Ectodermal cell (in vitro differentiated cells): ENCODE measurements around the gene HSD3B1.

Experiments
- H3K27ac ChIP-seq: 2 replicates; pipeline ENCODE4 v1.7.0; 2013; ENCODE audit warnings: mild to moderate bottlenecking, low read depth, low read length; ENCODE audit not compliant: insufficient read depth, poor library complexity, severe bottlenecking
- H3K27me3 ChIP-seq: 2 replicates; pipeline ENCODE4 v1.7.0; 2013; ENCODE audit warnings: mild to moderate bottlenecking, low read length; ENCODE audit not compliant: insufficient read depth, control insufficient read depth, poor library complexity, severe bottlenecking
- H3K36me3 ChIP-seq: one replicate; pipeline ENCODE4 v1.7.0; 2013; ENCODE audit warnings: low read length; ENCODE audit not compliant: control insufficient read depth, insufficient read depth
- H3K4me1 ChIP-seq: one replicate; pipeline ENCODE4 v1.7.0; 2013; ENCODE audit warnings: low read length; ENCODE audit not compliant: control insufficient read depth, insufficient read depth
- H3K4me3 ChIP-seq: 2 replicates; pipeline ENCODE4 v1.7.0; 2013; ENCODE audit warnings: low read depth, low read length, control low read depth; ENCODE audit not compliant: insufficient read depth
- H3K9me3 ChIP-seq: 2 replicates; pipeline ENCODE4 v1.7.0; 2013; ENCODE audit warnings: mild to moderate bottlenecking, low read length, moderate library complexity; ENCODE audit not compliant: control insufficient read depth
- WGBS, 2 experiments: methylation state at CpG; one replicate each; pipeline ENCODE4 v1.1.7; 2013; ENCODE audit warnings: missing lambda C conversion rate in 2 of 2; 5-methylcytosine and 5-hydroxymethylcytosine counted together

HSD3B1 gene

DNA sequence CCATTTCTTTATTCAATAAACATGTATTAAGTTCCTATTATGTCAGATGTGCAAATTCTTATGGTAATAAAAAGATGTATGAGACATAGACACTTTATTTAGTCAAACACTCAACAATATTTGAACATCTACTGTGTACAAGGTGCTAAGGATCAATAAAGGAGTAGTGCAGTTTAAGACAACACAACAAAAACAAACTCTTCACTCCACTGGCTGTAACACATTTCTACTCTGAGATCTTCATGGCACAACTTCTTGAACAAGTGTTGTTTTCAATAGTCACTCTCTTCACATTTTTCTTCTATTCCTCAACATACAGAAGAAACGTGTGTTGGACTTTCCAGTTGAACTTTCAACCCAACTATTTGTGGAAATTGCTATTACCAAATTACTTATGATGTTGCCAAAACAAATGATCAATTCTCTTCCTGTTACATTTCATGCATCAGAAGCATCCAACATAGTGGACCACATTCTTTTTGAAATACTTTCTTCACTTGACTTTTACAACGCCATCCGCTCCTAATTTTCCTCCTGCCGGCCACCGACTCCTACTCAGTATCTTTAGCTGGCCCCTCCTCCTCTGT is 25.4 kb downstream of the HSD3B1 start:
- H3K27ac ChIP-seq, result no peak overlapping the region
- H3K27me3 ChIP-seq, result no peaks in the 10 kb centered on the region
- H3K4me1 ChIP-seq, result no peaks in the 10 kb centered on the region
- no peak overlapping the region for H3K4me3 ChIP-seq
- H3K9me3 ChIP-seq, result no peaks in the 10 kb centered on the region
- no peaks in the 10 kb centered on the region for H3K36me3 ChIP-seq
- 74 to 76% methylated on average over 5 of the region's 5 CpGs for WGBS, 2 experiments

GRCh38 chr1:119535381-119535780 is 28.4 kb downstream of the HSD3B1 start:
- Histone ChIP-seq H3K27ac (no peak overlapping the region), H3K27me3 (no peaks in the 10 kb centered on the region), H3K4me1 (no peaks in the 10 kb centered on the region), H3K4me3 (no peak overlapping the region), H3K36me3 (no peaks in the 10 kb centered on the region), H3K9me3 (no peaks in the 10 kb centered on the region)
- 78 to 92% methylated on average over 1 of the region's 1 CpG for WGBS, 2 experiments

- Histone ChIP-seq H3K36me3 (no peaks in the 10 kb centered on the region), H3K4me1 (no peaks in the 10 kb centered on the region)
- WGBS, 2 experiments, result 90 to 94% methylated on average over 3 of the region's 3 CpGs
These were observed 31.0 kb downstream of the HSD3B1 start for GRCh38 chr1:119537966-119538365.

DNA sequence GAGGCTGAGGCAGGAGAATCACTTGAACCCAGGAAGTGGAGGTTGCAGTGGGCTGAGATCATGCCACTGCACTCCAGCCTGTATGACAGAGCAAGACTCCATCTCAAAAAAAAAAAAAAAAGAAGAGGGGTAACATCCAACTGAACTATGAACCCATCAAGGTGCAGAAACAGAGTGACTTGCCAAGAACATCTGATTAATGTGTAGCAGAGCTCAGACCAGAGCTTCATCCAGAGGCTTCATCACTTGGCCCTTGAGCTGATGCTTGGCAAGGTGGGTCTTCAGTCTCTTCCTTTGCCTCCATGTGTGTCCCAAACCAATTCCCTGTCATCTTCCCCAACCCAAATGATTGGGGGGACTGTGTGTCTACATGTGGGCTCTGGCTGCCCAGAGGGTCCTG is 32.6 kb downstream of the HSD3B1 start:
- no peak overlapping the region for H3K27ac ChIP-seq
- no peaks in the 10 kb centered on the region for H3K4me1 ChIP-seq
- no peak overlapping the region for H3K4me3 ChIP-seq
- H3K9me3 ChIP-seq, result no peaks in the 10 kb centered on the region
- no peaks in the 10 kb centered on the region for H3K36me3 ChIP-seq
- no peaks in the 10 kb centered on the region for H3K27me3 ChIP-seq

More at GRCh38 chr1:119537966-119538365, 31.0 kb downstream of the HSD3B1 start:
- no peak overlapping the region for H3K4me3 ChIP-seq
- H3K27me3 ChIP-seq, result no peaks in the 10 kb centered on the region
- no peak overlapping the region for H3K27ac ChIP-seq
- H3K9me3 ChIP-seq, result no peaks in the 10 kb centered on the region

DNA sequence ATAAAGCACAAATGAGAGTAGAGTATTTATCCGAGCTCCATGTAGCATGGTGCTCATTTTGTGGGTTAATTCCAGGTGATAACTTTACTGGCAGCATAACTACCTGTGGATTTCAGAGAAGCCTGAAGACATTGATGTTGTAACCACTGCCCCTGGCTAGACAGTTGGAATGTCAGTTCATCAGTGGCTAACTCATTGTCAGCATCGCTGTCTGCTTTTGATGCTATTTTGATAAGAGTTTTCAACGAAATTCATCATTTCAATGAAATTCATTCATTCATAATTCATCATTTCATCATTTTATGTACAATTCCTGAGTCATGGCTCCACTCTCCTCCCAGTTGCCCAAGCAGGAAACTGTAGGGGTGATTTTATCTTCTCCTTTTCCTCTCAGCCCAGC is 34.4 kb downstream of the HSD3B1 start:
- Histone ChIP-seq H3K36me3 (no peaks in the 10 kb centered on the region), H3K27me3 (no peaks in the 10 kb centered on the region), H3K9me3 (no peaks in the 10 kb centered on the region), H3K4me3 (no peak overlapping the region), H3K27ac (no peak overlapping the region), H3K4me1 (no peaks in the 10 kb centered on the region)
- WGBS, 2 experiments, result 93 to 96% methylated on average over 3 of the region's 3 CpGs

DNA sequence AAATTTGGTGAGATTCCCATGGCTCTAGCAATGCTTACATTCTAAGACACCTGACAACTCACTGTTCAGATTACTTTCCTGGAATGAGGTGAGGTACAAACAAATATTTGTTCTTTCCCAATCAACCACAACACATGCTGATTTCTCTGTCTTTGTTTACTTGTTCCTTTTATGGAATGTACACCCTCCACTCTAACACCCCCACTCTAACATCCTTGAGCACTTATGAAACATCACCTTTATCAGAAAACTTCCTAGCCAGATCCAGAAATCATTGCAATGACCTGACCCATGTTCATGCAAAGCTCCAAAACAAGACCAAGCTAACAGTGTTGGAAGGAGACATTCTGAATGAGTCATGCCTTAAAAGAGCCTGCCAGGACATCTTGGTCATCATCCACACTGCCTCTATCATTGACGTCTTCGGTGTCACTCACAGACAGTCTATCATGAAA is 35.5 kb downstream of the HSD3B1 start:
- 100% methylated on average over 2 of the region's 2 CpGs for WGBS, 2 experiments
- Histone ChIP-seq H3K4me3 (no peak overlapping the region), H3K27ac (no peak overlapping the region), H3K27me3 (no peaks in the 10 kb centered on the region), H3K9me3 (no peaks in the 10 kb centered on the region), H3K36me3 (no peaks in the 10 kb centered on the region), H3K4me1 (no peaks in the 10 kb centered on the region)

- no peaks in the 10 kb centered on the region for H3K4me1 ChIP-seq
- WGBS, 2 experiments, result 53 to 75% methylated on average over 1 of the region's 3 CpGs
- H3K27me3 ChIP-seq, result no peaks in the 10 kb centered on the region
- no peak overlapping the region for H3K27ac ChIP-seq
- H3K4me3 ChIP-seq, result no peak overlapping the region
- H3K9me3 ChIP-seq, result no peaks in the 10 kb centered on the region
- no peaks in the 10 kb centered on the region for H3K36me3 ChIP-seq
These were observed 37.3 kb downstream of the HSD3B1 start for GRCh38 chr1:119544165-119544762.

GRCh38 chr1:119546641-119547040 is 39.6 kb downstream of the HSD3B1 start:
- no peaks in the 10 kb centered on the region for H3K36me3 ChIP-seq
- H3K27ac ChIP-seq, result no peak overlapping the region
- H3K4me3 ChIP-seq, result no peak overlapping the region
- H3K4me1 ChIP-seq, result no peaks in the 10 kb centered on the region
- no peaks in the 10 kb centered on the region for H3K9me3 ChIP-seq
- 83 to 89% methylated on average over 1 of the region's 1 CpG for WGBS, 2 experiments
- H3K27me3 ChIP-seq, result no peaks in the 10 kb centered on the region

DNA sequence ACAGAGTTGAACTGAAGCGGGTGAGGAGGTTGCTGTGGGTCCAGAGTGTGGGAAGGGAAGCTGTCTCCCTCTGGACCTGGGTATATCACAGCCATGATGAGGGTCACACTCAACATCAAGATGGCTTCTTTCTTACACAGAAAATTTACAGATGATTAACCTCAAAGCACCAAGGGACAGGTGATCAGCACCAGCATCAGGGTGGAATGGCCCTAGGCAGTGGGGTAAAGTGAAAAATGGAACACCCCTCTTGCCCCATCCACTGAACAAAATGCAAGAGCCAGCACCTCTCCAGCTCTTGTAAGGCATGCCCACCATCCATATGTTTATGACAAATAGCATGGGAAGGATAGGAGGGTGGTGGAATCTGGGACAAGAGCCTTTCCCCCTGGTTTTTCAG is 40.3 kb downstream of the HSD3B1 start:
- H3K27ac ChIP-seq, result no peak overlapping the region
- H3K36me3 ChIP-seq, result no peaks in the 10 kb centered on the region
- WGBS, 2 experiments, result 94 to 96% methylated on average over 1 of the region's 1 CpG
- H3K27me3 ChIP-seq, result no peaks in the 10 kb centered on the region
- no peak overlapping the region for H3K4me3 ChIP-seq
- no peaks in the 10 kb centered on the region for H3K4me1 ChIP-seq
- no peaks in the 10 kb centered on the region for H3K9me3 ChIP-seq

DNA sequence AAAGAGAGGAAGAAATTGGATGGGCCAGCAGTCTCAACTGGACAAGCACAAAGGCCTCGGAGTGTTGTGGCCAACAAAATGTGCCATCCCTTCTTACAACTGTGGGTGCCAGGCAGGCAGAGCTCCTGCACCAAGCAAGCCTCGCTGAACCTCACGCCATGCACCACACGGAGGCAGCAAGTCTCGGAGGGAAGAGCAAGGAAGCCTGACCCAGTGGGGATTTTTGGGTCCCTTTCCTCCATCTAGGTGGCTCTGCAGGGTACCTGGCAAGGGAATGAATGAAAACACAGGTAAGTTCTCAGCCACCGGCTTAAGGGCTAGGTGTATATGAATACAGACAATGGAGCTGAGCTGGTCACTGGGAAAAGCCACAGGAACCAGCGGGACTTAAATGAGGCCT is 40.8 kb downstream of the HSD3B1 start:
- WGBS, 2 experiments, result 88 to 91% methylated on average over 7 of the region's 7 CpGs
- Histone ChIP-seq H3K27me3 (no peaks in the 10 kb centered on the region), H3K36me3 (no peaks in the 10 kb centered on the region), H3K4me1 (no peaks in the 10 kb centered on the region), H3K9me3 (no peaks in the 10 kb centered on the region), H3K4me3 (no peak overlapping the region), H3K27ac (no peak overlapping the region)
